ENCODE measurements around the gene ASF1A.

DNA sequence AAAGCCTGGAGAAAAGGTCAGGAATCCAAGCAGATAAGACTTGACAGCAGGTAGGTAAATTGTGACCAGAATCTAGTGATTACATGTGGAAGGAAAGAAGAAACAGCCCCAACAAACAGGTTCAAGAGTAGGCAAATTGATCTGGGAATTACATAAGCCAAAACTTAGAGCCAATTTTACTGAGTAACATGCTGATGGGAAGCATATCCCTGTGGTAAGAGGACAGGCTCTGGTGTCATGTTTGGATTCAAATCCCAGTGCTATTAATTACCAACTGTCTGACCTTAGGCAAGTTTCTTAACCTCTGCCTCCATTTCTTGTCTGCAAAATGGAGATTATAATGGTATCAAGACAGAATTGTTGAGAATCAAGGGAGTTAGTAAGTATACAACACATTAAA is 20.6 kb downstream of the ASF1A start:
- TF ChIP-seq, protein P1, sequence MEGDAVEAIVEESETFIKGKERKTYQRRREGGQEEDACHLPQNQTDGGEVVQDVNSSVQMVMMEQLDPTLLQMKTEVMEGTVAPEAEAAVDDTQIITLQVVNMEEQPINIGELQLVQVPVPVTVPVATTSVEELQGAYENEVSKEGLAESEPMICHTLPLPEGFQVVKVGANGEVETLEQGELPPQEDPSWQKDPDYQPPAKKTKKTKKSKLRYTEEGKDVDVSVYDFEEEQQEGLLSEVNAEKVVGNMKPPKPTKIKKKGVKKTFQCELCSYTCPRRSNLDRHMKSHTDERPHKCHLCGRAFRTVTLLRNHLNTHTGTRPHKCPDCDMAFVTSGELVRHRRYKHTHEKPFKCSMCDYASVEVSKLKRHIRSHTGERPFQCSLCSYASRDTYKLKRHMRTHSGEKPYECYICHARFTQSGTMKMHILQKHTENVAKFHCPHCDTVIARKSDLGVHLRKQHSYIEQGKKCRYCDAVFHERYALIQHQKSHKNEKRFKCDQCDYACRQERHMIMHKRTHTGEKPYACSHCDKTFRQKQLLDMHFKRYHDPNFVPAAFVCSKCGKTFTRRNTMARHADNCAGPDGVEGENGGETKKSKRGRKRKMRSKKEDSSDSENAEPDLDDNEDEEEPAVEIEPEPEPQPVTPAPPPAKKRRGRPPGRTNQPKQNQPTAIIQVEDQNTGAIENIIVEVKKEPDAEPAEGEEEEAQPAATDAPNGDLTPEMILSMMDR (conservative IDR thresholded peaks at IDR 0.05; ENCODE audit: low read depth in 2 of 2): no peak
- no peak for TF ChIP-seq CREB1 (CRISPR knock-in tag; IDR thresholded peaks at IDR 0.05; ENCODE audit: low read depth)
- no peak for TF ChIP-seq POLR2AphosphoS5 (IDR thresholded peaks at IDR 0.05; ENCODE audit: low read depth)
- no peak for TF ChIP-seq ZNF331 (CRISPR knock-in tag; IDR thresholded peaks at IDR 0.05; ENCODE audit: low read depth)
- no peak for TF ChIP-seq EZH2 (IDR thresholded peaks at IDR 0.05; ENCODE audit: low read depth, unreplicated experiment)
- no peak for TF ChIP-seq STAT1 (IDR thresholded peaks at IDR 0.05; ENCODE audit: unreplicated experiment)
